ENCODE data around the gene IQCK.

The IQCK gene

GRCh38 chr16:19841184-19841583, 123.1 kb downstream of the IQCK start:
- Histone ChIP-seq H3K27ac (ENCODE audit: low read depth, low read length) (no peak overlapping the region), H3K4me3 (ENCODE audit: low read depth, low read length) (no peak overlapping the region), H3K4me1 (ENCODE audit: control insufficient read depth, insufficient read depth, low read length) (peaks cover 13% of the 10 kb centered on the region), H3K9ac (ENCODE audit: low read depth, low read length) (no peak overlapping the region), H3K36me3 (ENCODE audit: control insufficient read depth, insufficient read depth, low read length) (no peaks in the 10 kb centered on the region), H3K9me3 (ENCODE audit: control insufficient read depth, insufficient read depth, low read length) (no peaks in the 10 kb centered on the region), H3K27me3 (ENCODE audit: control insufficient read depth, insufficient read depth, low read length) (no peaks in the 10 kb centered on the region)

DNA sequence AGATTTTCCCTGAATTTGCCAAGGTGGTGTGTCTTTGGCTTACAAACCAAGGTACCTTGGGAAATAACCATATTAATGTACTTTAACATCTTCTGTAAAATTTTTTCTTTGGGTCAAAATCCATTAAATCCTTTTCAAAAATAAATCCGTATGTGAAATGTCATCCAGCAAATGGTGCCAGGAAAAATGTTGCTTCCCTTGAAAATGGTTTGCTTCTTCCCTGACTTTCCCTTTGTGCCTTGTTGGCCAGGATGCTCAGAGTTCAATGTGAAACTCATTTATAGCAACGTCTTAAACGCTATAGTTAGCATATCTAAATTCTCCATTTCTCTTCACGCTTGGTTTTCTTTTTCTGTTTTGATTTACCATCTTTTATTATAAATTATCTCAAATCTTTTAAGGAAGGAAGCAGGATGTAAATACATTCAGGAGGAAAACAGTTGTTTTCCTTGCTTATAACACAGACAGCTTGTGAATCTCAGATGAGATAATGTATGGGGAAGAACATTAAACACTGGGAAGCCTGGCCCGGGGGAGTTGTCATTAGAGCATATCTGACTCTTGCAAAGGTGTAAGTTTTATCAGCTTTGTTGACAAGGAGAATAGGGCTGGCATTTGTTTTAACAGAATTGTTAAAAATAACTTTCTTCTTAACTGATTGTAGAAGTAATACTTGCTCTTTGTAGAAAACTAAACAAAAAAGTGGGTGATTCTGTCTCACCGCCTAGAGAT, 124.5 kb downstream of the IQCK start:
- H3K27ac ChIP-seq (ENCODE audit: low read depth, low read length): no peak overlapping the region
- peaks cover 10% of the 10 kb centered on the region for H3K4me1 ChIP-seq (ENCODE audit: control insufficient read depth, insufficient read depth, low read length)
- no peaks in the 10 kb centered on the region for H3K27me3 ChIP-seq (ENCODE audit: control insufficient read depth, insufficient read depth, low read length)
- H3K36me3 ChIP-seq (ENCODE audit: control insufficient read depth, insufficient read depth, low read length): no peaks in the 10 kb centered on the region
- no peaks in the 10 kb centered on the region for H3K9me3 ChIP-seq (ENCODE audit: control insufficient read depth, insufficient read depth, low read length)
- no peak overlapping the region for H3K9ac ChIP-seq (ENCODE audit: low read depth, low read length)
- no peak overlapping the region for H3K4me3 ChIP-seq (ENCODE audit: low read depth, low read length)

GRCh38 chr16:19843371-19843770, 125.3 kb downstream of the IQCK start:
- Histone ChIP-seq H3K27me3 (ENCODE audit: control insufficient read depth, insufficient read depth, low read length) (no peaks in the 10 kb centered on the region), H3K9ac (ENCODE audit: low read depth, low read length) (no peak overlapping the region), H3K36me3 (ENCODE audit: control insufficient read depth, insufficient read depth, low read length) (no peaks in the 10 kb centered on the region), H3K27ac (ENCODE audit: low read depth, low read length) (no peak overlapping the region), H3K4me1 (ENCODE audit: control insufficient read depth, insufficient read depth, low read length) (peaks cover 2% of the 10 kb centered on the region), H3K4me3 (ENCODE audit: low read depth, low read length) (no peak overlapping the region), H3K9me3 (ENCODE audit: control insufficient read depth, insufficient read depth, low read length) (no peaks in the 10 kb centered on the region)

GRCh38 chr16:19844945-19845641, 127.0 kb downstream of the IQCK start:
- Histone ChIP-seq H3K4me3 (ENCODE audit: low read depth, low read length) (no peak overlapping the region), H3K9ac (ENCODE audit: low read depth, low read length) (no peak overlapping the region)

GRCh38 chr16:19846436-19846835, 128.4 kb downstream of the IQCK start:
- Histone ChIP-seq H3K27ac (ENCODE audit: low read depth, low read length) (no peak overlapping the region), H3K4me3 (ENCODE audit: low read depth, low read length) (no peak overlapping the region), H3K9ac (ENCODE audit: low read depth, low read length) (no peak overlapping the region), H3K27me3 (ENCODE audit: control insufficient read depth, insufficient read depth, low read length) (no peaks in the 10 kb centered on the region), H3K4me1 (ENCODE audit: control insufficient read depth, insufficient read depth, low read length) (peaks cover 4% of the 10 kb centered on the region; the same call in 1 of the 2 replicates), H3K36me3 (ENCODE audit: control insufficient read depth, insufficient read depth, low read length) (no peaks in the 10 kb centered on the region), H3K9me3 (ENCODE audit: control insufficient read depth, insufficient read depth, low read length) (no peaks in the 10 kb centered on the region)

More at GRCh38 chr16:19844945-19845641, 127.0 kb downstream of the IQCK start:
- Histone ChIP-seq H3K36me3 (ENCODE audit: control insufficient read depth, insufficient read depth, low read length) (no peaks in the 10 kb centered on the region), H3K27ac (ENCODE audit: low read depth, low read length) (no peak overlapping the region), H3K27me3 (ENCODE audit: control insufficient read depth, insufficient read depth, low read length) (no peaks in the 10 kb centered on the region), H3K9me3 (ENCODE audit: control insufficient read depth, insufficient read depth, low read length) (no peaks in the 10 kb centered on the region), H3K4me1 (ENCODE audit: control insufficient read depth, insufficient read depth, low read length) (no peaks in the 10 kb centered on the region)

DNA sequence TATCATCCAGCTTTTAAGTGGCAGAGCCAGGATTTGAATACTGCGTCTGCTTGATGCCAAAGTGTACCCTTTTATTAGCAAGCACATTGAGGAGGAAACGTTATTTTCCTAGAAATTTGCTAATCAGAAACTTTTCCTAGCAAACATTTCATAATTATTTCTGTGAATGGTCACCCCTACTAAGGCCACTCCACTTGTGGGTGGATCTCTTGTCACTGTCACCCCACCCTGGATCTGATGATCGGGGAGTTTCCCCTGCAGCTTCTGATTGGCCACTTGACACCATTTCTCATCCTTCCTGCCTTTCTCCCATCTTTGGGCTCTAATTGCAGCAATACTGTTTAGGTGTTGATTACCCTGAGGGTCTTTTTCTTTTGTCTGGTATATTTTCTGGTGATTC, 130.7 kb downstream of the IQCK start:
- no peaks in the 10 kb centered on the region for H3K36me3 ChIP-seq (ENCODE audit: control insufficient read depth, insufficient read depth, low read length)
- H3K9ac ChIP-seq (ENCODE audit: low read depth, low read length): no peak overlapping the region
- peaks cover 15% of the 10 kb centered on the region for H3K4me1 ChIP-seq (ENCODE audit: control insufficient read depth, insufficient read depth, low read length)
- H3K27me3 ChIP-seq (ENCODE audit: control insufficient read depth, insufficient read depth, low read length): no peaks in the 10 kb centered on the region
- no peak overlapping the region for H3K27ac ChIP-seq (ENCODE audit: low read depth, low read length)
- H3K9me3 ChIP-seq (ENCODE audit: control insufficient read depth, insufficient read depth, low read length): no peaks in the 10 kb centered on the region
- H3K4me3 ChIP-seq (ENCODE audit: low read depth, low read length): no peak overlapping the region

DNA sequence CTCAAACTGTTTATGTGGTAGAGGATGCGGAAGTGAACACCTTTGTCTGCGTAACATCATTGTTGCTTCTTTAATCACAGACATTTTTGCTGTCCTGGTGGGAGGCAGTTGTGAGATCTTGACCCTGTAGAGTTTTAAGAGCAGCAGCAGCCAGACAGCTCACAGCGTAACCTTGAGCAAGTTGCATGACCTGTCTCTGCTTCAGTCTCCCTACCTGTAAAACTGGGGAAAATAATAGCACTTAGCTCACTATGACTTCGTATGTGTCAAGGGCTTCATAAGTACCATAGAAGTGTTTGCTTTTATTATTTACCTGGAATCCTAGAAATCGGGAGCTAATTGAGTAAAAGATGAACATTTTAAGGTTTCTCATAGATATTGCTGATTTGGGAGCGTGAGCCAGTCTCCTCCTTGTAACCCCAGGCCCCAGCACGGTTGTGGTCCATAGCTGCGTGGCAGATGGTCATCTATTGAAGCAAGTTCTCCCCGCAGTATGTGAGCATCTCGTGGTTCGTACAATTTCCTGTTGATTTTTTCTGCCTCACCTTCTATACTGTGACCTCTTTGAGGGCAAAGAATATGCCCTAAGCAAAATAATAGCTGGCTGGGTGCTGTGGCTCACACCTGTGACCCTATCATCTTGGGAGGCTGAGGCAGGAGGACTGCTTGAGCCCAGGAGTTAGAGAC, 132.2 kb downstream of the IQCK start:
- H3K9ac ChIP-seq (ENCODE audit: low read depth, low read length): no peak overlapping the region

GRCh38 chr16:19851476-19851875, 133.4 kb downstream of the IQCK start:
- peaks cover 38% of the 10 kb centered on the region for H3K4me1 ChIP-seq (ENCODE audit: control insufficient read depth, insufficient read depth, low read length)
- H3K9me3 ChIP-seq (ENCODE audit: control insufficient read depth, insufficient read depth, low read length): no peaks in the 10 kb centered on the region

More for the DNA sequence above, 132.2 kb downstream of the IQCK start:
- H3K27ac ChIP-seq (ENCODE audit: low read depth, low read length): no peak overlapping the region
- H3K27me3 ChIP-seq (ENCODE audit: control insufficient read depth, insufficient read depth, low read length): no peaks in the 10 kb centered on the region
- H3K4me1 ChIP-seq (ENCODE audit: control insufficient read depth, insufficient read depth, low read length): peaks cover 30% of the 10 kb centered on the region
- H3K36me3 ChIP-seq (ENCODE audit: control insufficient read depth, insufficient read depth, low read length): no peaks in the 10 kb centered on the region
- H3K4me3 ChIP-seq (ENCODE audit: low read depth, low read length): no peak overlapping the region
- no peaks in the 10 kb centered on the region for H3K9me3 ChIP-seq (ENCODE audit: control insufficient read depth, insufficient read depth, low read length)

DNA sequence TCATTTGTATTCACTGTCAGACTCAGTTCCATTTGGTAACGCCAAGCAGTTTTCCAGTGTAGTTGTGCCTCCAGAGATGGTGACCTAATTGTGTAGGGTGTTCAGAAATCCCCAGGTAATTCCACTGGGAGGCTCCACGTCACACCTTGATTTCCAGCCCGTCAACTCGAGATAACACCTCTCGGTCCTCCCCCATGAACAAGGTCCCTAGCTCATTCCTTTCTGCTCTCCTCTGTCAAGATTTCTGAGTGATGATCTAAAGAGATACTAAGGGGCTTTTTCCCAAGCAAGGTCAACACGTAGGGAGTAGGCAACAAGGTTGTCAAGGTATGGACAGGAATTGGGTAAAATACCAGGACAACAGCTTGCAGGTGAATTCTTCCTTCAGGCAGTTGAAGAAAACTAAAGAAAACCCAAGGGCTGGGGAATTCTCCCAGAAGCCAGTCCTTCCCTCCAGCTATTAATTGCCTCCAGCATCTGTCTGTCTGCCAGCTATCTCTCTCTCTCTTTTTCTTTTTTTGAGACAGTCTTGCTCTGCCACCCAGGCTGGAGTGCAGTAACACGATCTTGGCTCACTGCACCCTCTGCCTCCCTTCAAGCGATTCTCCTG, 135.2 kb downstream of the IQCK start:
- no peak overlapping the region for H3K4me3 ChIP-seq (ENCODE audit: low read depth, low read length)
- H3K9ac ChIP-seq (ENCODE audit: low read depth, low read length): no peak overlapping the region
- H3K9me3 ChIP-seq (ENCODE audit: control insufficient read depth, insufficient read depth, low read length): no peaks in the 10 kb centered on the region
- peaks cover 25% of the 10 kb centered on the region for H3K36me3 ChIP-seq (ENCODE audit: control insufficient read depth, insufficient read depth, low read length)
- H3K27me3 ChIP-seq (ENCODE audit: control insufficient read depth, insufficient read depth, low read length): no peaks in the 10 kb centered on the region
- no peak overlapping the region for H3K27ac ChIP-seq (ENCODE audit: low read depth, low read length)
- H3K4me1 ChIP-seq (ENCODE audit: control insufficient read depth, insufficient read depth, low read length): peaks cover 50% of the 10 kb centered on the region

More at GRCh38 chr16:19851476-19851875, 133.4 kb downstream of the IQCK start:
- Histone ChIP-seq H3K9ac (ENCODE audit: low read depth, low read length) (no peak overlapping the region), H3K27ac (ENCODE audit: low read depth, low read length) (no peak overlapping the region), H3K27me3 (ENCODE audit: control insufficient read depth, insufficient read depth, low read length) (no peaks in the 10 kb centered on the region), H3K36me3 (ENCODE audit: control insufficient read depth, insufficient read depth, low read length) (peaks cover 7% of the 10 kb centered on the region), H3K4me3 (ENCODE audit: low read depth, low read length) (no peak overlapping the region)

- Histone ChIP-seq H3K27me3 (ENCODE audit: control insufficient read depth, insufficient read depth, low read length) (no peaks in the 10 kb centered on the region), H3K27ac (ENCODE audit: low read depth, low read length) (peak overlapping the region; percentile 63), H3K9me3 (ENCODE audit: control insufficient read depth, insufficient read depth, low read length) (no peaks in the 10 kb centered on the region), H3K4me1 (ENCODE audit: control insufficient read depth, insufficient read depth, low read length) (peaks cover 55% of the 10 kb centered on the region), H3K9ac (ENCODE audit: low read depth, low read length) (no peak overlapping the region), H3K36me3 (ENCODE audit: control insufficient read depth, insufficient read depth, low read length) (peaks cover 30% of the 10 kb centered on the region), H3K4me3 (ENCODE audit: low read depth, low read length) (no peak overlapping the region)
These were observed 135.9 kb downstream of the IQCK start for GRCh38 chr16:19853742-19854542.

All from HUES48 (cell line).